GM12865 (cell line): Measurements from ENCODE around the gene VPS72.

ENCODE experiments used
- DNase-seq: peaks from one replicate; pipeline ENCODE4 v3.0.0; 2010; ENCODE audit warnings: low read depth
- H3K4me3 ChIP-seq: 2 replicates; pipeline ENCODE4 v1.5.1; 2011; ENCODE audit warnings: mild to moderate bottlenecking, low read depth, low read length, control low read depth
- TF ChIP-seq, protein P1 (sequence below): IDR thresholded peaks from 2 replicates; pipeline ENCODE4 v1.5.1; 2011; ENCODE audit warnings: low read length, control low read depth, low read depth, inconsistent platforms; ENCODE audit not compliant: insufficient read depth; ENCODE audit errors: missing control alignments

VPS72 gene

DNA sequence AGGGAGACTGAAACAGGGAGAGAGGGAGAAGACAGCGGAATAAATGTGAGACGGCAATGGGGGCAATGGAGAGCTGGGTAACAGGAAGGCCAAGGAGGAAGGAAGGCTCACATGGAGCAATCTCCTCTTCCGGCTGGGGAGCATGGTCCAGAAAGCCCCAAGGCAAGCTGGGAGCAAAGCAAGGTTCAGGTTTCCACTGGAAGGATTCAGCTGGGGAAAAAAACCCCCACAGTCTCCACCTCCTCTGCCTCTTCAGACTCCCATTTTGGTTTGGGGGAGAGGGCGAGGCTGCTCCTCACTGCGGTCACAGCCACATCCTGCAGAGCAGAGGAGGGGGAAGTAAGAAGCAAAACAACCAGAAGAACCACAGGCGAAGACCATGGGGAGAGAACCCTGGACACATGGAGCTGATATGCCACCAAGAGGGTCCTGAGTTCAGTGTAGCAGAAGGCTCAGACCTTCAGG is 32.9 kb downstream of the VPS72 start:
- peak overlapping the region; percentile 79 for H3K4me3 ChIP-seq
- DNase-seq = peak; percentile 73
- TF ChIP-seq, protein P1, sequence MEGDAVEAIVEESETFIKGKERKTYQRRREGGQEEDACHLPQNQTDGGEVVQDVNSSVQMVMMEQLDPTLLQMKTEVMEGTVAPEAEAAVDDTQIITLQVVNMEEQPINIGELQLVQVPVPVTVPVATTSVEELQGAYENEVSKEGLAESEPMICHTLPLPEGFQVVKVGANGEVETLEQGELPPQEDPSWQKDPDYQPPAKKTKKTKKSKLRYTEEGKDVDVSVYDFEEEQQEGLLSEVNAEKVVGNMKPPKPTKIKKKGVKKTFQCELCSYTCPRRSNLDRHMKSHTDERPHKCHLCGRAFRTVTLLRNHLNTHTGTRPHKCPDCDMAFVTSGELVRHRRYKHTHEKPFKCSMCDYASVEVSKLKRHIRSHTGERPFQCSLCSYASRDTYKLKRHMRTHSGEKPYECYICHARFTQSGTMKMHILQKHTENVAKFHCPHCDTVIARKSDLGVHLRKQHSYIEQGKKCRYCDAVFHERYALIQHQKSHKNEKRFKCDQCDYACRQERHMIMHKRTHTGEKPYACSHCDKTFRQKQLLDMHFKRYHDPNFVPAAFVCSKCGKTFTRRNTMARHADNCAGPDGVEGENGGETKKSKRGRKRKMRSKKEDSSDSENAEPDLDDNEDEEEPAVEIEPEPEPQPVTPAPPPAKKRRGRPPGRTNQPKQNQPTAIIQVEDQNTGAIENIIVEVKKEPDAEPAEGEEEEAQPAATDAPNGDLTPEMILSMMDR = no peak

DNA sequence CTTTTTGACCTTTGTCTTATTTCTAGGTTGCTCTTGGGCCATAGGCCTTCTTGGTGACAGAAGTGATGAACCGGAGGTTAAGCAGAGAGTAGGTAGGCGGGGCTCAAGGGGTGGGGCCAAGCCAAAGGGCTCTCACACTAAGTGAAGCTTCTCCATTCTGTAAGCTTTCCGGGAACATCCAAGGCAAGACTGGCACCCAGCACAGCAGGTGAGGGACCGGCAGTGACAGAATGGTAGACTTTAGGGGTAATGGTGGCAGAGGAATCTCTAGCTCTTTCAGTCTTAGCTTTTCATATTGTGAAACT is 33.5 kb downstream of the VPS72 start, which contains the start of gene TNFAIP8L2:
Gene TNFAIP8L2 (plus strand): TSS at position 135 of the 305 bp plus-strand sequence. CDS start 2,049 bp downstream, outside the sequence.
- TF ChIP-seq, protein P1 = no peak
- DNase-seq = peak; percentile 82

DNA sequence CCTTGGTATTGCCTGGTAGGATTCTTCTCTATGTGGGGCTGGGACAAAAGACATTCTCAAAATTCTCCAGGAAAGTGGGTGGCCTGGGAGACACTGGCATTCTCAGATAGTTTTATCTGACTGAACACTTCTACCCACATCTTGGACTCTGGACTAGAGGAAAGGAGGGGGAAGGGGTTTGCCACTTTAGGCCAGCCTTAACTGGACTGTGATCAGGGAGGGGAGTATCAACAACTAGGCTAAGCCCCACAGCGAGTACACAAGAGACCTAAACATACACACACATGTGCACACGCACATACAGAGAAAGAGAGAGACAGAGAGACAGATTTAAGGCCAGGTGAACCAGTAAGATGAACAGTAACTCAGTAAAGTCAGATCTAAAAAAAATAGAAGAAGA is 42.3 kb downstream of the VPS72 start:
- no peak for DNase-seq
- H3K4me3 ChIP-seq = no peak overlapping the region

More for the DNA sequence above, 33.5 kb downstream of the VPS72 start, which contains the start of gene TNFAIP8L2:
- peak within 1 kb of the TSS; percentile 79 for H3K4me3 ChIP-seq

DNA sequence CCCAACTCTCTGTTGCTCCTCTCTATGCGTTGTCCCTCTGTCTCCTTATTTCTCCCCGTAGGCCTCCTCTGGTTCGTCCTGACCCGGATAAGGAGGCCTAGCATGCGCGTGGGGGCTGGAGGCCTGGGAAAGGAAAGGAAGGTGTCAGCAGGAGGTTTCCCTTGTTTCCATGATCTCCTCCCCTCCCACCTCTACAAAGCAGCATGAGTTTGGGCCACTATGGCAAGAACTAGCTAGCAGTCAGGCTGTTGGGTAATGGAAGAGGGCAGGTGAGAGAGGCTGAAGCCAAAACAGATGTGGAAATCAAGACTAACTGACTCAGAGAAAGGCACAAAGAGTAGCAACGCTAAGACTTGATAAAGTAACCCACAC is 42.9 kb downstream of the VPS72 start:
- TF ChIP-seq, protein P1 = no peak
- DNase-seq = no peak
- H3K4me3 ChIP-seq = peak overlapping the region; percentile 55

More for the DNA sequence above, 42.3 kb downstream of the VPS72 start:
- TF ChIP-seq, protein P1 = no peak

DNA sequence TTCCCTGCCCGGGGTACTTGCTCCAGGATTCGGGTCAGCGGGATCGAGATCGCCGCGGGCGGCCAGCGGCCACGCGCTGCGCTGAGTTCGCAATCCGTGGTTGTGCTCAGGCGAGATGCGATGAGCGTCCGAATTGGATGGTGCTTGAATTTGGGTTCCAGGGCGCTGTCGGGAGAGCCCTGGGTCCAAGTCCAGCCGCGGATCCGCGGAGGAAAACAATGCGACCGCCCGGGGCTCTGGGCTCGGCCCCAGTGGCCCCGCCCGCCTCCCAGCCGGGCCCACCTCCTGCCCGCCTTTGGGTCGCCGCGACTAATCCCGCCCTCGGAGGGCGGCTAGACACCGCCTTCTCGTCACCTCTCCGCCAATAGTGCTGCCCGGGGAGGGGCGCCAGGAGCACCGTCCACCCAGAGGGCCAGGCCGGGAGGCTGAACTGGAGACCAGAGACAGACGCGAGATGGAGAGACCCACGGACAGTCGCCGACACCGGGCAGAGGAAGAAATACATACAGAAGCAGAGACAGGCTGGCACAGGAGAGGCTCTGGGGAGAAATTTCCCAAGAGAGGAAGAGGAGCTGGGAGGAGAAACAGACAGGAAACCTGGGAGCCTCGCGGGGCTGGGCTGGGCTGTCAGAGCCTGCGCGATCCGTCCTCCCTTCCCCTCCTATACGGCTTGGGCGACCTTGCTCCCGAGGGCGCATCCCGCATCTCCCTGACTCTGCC is 43.4 kb downstream of the VPS72 start, which contains the start of gene SEMA6C:
Gene SEMA6C (minus strand): TSS at position 220 of the 720 bp plus-strand sequence. CDS start 4,010 bp downstream, outside the sequence.
- TF ChIP-seq, protein P1 = no peak
- H3K4me3 ChIP-seq = peak within 1 kb of the TSS; percentile 55
- DNase-seq = peak; percentile 85

DNA sequence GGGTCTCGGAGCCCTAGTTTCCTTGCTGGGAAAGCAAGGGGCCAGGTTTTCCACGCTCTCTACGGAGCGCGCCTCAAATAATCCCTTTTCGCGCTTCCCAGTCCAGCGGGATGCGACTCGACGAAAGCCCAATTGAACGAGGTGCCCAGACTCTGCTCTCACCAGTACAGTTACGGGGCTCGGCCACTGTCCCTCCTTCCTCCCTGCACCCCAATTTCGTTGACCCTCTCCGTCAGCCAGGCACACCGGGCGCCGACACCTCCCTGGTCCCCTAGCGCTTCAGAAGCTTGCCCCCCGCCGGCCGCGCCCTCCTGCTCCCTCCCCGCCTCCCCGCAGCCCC is 44.0 kb downstream of the VPS72 start:
- TF ChIP-seq, protein P1 = no peak
- H3K4me3 ChIP-seq = peak overlapping the region; percentile 55
- no peak for DNase-seq
